ENCODE measurements around the gene MBNL3. TPM values are rescaled to one million over a fixed set of nuclear protein-coding genes. Genes with fewer than 3 reads are reported as not detected.

Gene MBNL3
- total RNA-seq, 2 donors from 2014 or later = 36.8 to 40.5 TPM

GRCh38 chrX:132486599-132487178, 2.1 kb downstream of the MBNL3 start:
- H3K4me1 ChIP-seq = peaks cover 5% of the 10 kb centered on the region

GRCh38 chrX:132483951-132484350, 4.9 kb downstream of the MBNL3 start:
- H3K9ac ChIP-seq (ENCODE audit: low read depth in 2 of 2, low read length in 2 of 2) = no peak overlapping the region
- intact Hi-C loops (cut with DNase I) = no loop called here
- DNase-seq = no peak
- no peaks in the 10 kb centered on the region for H3K9me3 ChIP-seq
- no peaks in the 10 kb centered on the region for H3K27me3 ChIP-seq
- no peaks in the 10 kb centered on the region for H3K36me3 ChIP-seq
- no peak overlapping the region for H3K27ac ChIP-seq
- no peak for TF ChIP-seq CTCF (IDR thresholded peaks at IDR 0.05)
- H3K4me3 ChIP-seq = no peak overlapping the region
- H3K4me1 ChIP-seq = peaks cover 5% of the 10 kb centered on the region

More at GRCh38 chrX:132486599-132487178, 2.1 kb downstream of the MBNL3 start:
- H3K36me3 ChIP-seq = no peaks in the 10 kb centered on the region
- TF ChIP-seq CTCF (IDR thresholded peaks at IDR 0.05) = no peak
- H3K27me3 ChIP-seq = no peaks in the 10 kb centered on the region
- intact Hi-C loops (cut with DNase I) = no loop called here
- no peak overlapping the region for H3K27ac ChIP-seq
- H3K9me3 ChIP-seq = no peaks in the 10 kb centered on the region
- no peak overlapping the region for H3K9ac ChIP-seq (ENCODE audit: low read depth in 2 of 2, low read length in 2 of 2)
- no peak overlapping the region for H3K4me3 ChIP-seq
- DNase-seq = no peak

- DNase-seq = no peak
- H3K9me3 ChIP-seq = no peaks in the 10 kb centered on the region
These were observed 5.3 kb downstream of the MBNL3 start for GRCh38 chrX:132483488-132483887.

GRCh38 chrX:132482632-132483031, 6.2 kb downstream of the MBNL3 start:
- no peaks in the 10 kb centered on the region for H3K36me3 ChIP-seq
- H3K27ac ChIP-seq = no peak overlapping the region
- H3K4me1 ChIP-seq = peaks cover 5% of the 10 kb centered on the region
- H3K9ac ChIP-seq (ENCODE audit: low read depth in 2 of 2, low read length in 2 of 2) = no peak overlapping the region
- no peak for DNase-seq
- H3K27me3 ChIP-seq = no peaks in the 10 kb centered on the region
- intact Hi-C loops (cut with DNase I) = no loop called here
- H3K4me3 ChIP-seq = no peak overlapping the region
- no peaks in the 10 kb centered on the region for H3K9me3 ChIP-seq
- no peak for TF ChIP-seq CTCF (IDR thresholded peaks at IDR 0.05)

More at GRCh38 chrX:132483488-132483887, 5.3 kb downstream of the MBNL3 start:
- Histone ChIP-seq H3K27ac (no peak overlapping the region), H3K4me1 (peaks cover 5% of the 10 kb centered on the region), H3K27me3 (no peaks in the 10 kb centered on the region), H3K9ac (ENCODE audit: low read depth in 2 of 2, low read length in 2 of 2) (no peak overlapping the region), H3K36me3 (no peaks in the 10 kb centered on the region), H3K4me3 (no peak overlapping the region)
- TF ChIP-seq CTCF (IDR thresholded peaks at IDR 0.05) = no peak
- intact Hi-C loops (cut with DNase I) = no loop called here

GRCh38 chrX:132481449-132481848, 7.4 kb downstream of the MBNL3 start:
- no peak for TF ChIP-seq CTCF (IDR thresholded peaks at IDR 0.05)
- Histone ChIP-seq H3K9me3 (no peaks in the 10 kb centered on the region), H3K4me3 (no peak overlapping the region), H3K9ac (ENCODE audit: low read depth in 2 of 2, low read length in 2 of 2) (peak overlapping the region in 1 of 2 donors; percentile 57), H3K27me3 (no peaks in the 10 kb centered on the region), H3K36me3 (no peaks in the 10 kb centered on the region), H3K4me1 (peaks cover 5% of the 10 kb centered on the region), H3K27ac (peak overlapping the region; percentile 60)
- DNase-seq = no peak
- intact Hi-C loops (cut with DNase I) = no loop called here

All from colonic mucosa (tissue), 4 donors.